Measurements from ENCODE around the gene C3orf49.

C3orf49 gene

GRCh38 chr3:63818282-63819150 lies 583 bp upstream of the C3orf49 start:
- peak; percentile 51 for DNase-seq (ENCODE audit: extremely low read depth, low read depth)

GRCh38 chr3:63824309-63824708 lies 5.2 kb downstream of the C3orf49 start:
- DNase-seq (ENCODE audit: extremely low read depth, low read depth): peak; percentile 9

More at GRCh38 chr3:63818282-63819150, 583 bp upstream of the C3orf49 start:
- TF ChIP-seq, protein P1, sequence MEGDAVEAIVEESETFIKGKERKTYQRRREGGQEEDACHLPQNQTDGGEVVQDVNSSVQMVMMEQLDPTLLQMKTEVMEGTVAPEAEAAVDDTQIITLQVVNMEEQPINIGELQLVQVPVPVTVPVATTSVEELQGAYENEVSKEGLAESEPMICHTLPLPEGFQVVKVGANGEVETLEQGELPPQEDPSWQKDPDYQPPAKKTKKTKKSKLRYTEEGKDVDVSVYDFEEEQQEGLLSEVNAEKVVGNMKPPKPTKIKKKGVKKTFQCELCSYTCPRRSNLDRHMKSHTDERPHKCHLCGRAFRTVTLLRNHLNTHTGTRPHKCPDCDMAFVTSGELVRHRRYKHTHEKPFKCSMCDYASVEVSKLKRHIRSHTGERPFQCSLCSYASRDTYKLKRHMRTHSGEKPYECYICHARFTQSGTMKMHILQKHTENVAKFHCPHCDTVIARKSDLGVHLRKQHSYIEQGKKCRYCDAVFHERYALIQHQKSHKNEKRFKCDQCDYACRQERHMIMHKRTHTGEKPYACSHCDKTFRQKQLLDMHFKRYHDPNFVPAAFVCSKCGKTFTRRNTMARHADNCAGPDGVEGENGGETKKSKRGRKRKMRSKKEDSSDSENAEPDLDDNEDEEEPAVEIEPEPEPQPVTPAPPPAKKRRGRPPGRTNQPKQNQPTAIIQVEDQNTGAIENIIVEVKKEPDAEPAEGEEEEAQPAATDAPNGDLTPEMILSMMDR (IDR thresholded peaks at IDR 0.05; ENCODE audit: low read depth, low read length, missing control alignments): peak; percentile 77
- H3K4me3 ChIP-seq (replicated peaks; ENCODE audit: low read depth, low read length): no peak overlapping the region

GRCh38 chr3:63830526-63830925 lies 11.4 kb downstream of the C3orf49 start:
- no peak for DNase-seq (ENCODE audit: extremely low read depth, low read depth)
- TF ChIP-seq, protein P1 (IDR thresholded peaks at IDR 0.05; ENCODE audit: low read depth, low read length, missing control alignments): no peak
- H3K4me3 ChIP-seq (replicated peaks; ENCODE audit: low read depth, low read length): no peak overlapping the region

More at GRCh38 chr3:63824309-63824708, 5.2 kb downstream of the C3orf49 start:
- no peak overlapping the region for H3K4me3 ChIP-seq (replicated peaks; ENCODE audit: low read depth, low read length)
- TF ChIP-seq, protein P1 (IDR thresholded peaks at IDR 0.05; ENCODE audit: low read depth, low read length, missing control alignments): no peak

- H3K4me3 ChIP-seq (replicated peaks; ENCODE audit: low read depth, low read length): no peak overlapping the region
- DNase-seq (ENCODE audit: extremely low read depth, low read depth): no peak
- TF ChIP-seq, protein P1 (IDR thresholded peaks at IDR 0.05; ENCODE audit: low read depth, low read length, missing control alignments): no peak
Measured at GRCh38 chr3:63832395-63832794, 13.3 kb downstream of the C3orf49 start.

DNA sequence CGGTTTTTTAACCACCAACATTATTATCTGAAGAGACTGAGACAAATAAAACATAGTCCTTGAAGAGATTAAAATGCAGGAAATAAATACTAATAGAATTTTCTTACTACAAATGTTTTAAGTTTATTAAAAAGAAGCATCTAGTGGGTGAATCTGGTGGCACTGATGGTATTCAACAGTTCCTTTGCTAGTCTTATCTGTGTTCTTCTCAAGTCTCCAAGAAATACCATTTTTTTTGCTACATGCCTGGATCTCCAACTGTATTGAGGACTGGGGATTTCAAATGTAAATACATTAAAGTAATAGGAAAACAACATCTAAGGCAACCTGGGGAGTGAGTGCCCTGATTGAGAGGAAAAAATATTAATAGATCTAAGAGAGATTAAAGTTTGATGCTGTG lies 22.6 kb downstream of the C3orf49 start:
- no peak overlapping the region for H3K4me3 ChIP-seq (replicated peaks; ENCODE audit: low read depth, low read length)
- TF ChIP-seq, protein P1 (IDR thresholded peaks at IDR 0.05; ENCODE audit: low read depth, low read length, missing control alignments): no peak
- no peak for DNase-seq (ENCODE audit: extremely low read depth, low read depth)

- no peak for DNase-seq (ENCODE audit: extremely low read depth, low read depth)
- H3K4me3 ChIP-seq (replicated peaks; ENCODE audit: low read depth, low read length): no peak overlapping the region
- TF ChIP-seq, protein P1 (IDR thresholded peaks at IDR 0.05; ENCODE audit: low read depth, low read length, missing control alignments): no peak
Measured at GRCh38 chr3:63842127-63842526, 23.0 kb downstream of the C3orf49 start.

All from HFF-Myc (cell line).